Measurements from ENCODE around the gene OR6C4. TPM values are rescaled to one million over a fixed set of nuclear protein-coding genes. Genes with fewer than 3 reads are reported as not detected.
"Not testable (repeated sequence)": the region's sequence is repeated elsewhere in the genome, so short reads cannot be mapped to it uniquely, and the experiment has no call there.

OR6C4 gene
- not detected in 2 replicates for total RNA-seq (2014; rRNA removed)
- not detected for polyA plus RNA-seq (2012)

- DNase-seq (ENCODE audit: low read depth) = no peak
These were observed at the start of gene OR6C4 for GRCh38 chr12:55549302-55549701. OR6C4 (plus strand) TSS chr12:55549602; CDS start chr12:55551227, 1,625 bp downstream.

DNA sequence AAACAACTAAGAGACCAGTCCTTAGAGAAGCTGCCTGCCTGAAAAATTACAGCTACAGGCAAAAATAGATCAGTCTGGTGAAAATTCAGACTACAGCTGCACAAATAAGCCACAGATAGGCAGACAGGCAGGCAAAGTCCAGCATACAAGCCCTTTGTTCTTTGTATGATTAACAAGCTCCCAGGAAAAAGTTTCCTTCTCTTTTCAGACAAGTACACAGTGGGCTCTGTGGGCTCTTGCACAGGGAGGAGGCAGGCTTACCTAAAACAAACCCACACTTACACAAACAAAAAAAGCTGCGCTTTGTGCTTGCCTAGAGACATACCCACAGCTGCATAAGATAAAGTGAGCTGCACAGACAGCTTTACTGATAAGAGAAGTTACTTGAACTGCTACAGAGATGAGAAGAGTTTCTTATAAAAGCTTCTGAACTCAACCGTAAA lies 49.6 kb upstream of the OR6C4 start:
- DNase-seq (ENCODE audit: low read depth) = no peak

GRCh38 chr12:55501601-55502000 lies 47.8 kb upstream of the OR6C4 start:
- no peak for DNase-seq (ENCODE audit: low read depth)

- no peak for DNase-seq (ENCODE audit: low read depth)
These were observed 33.7 kb upstream of the OR6C4 start for GRCh38 chr12:55515696-55516095.

GRCh38 chr12:55516391-55516790 lies 33.0 kb upstream of the OR6C4 start:
- DNase-seq (ENCODE audit: low read depth) = no peak

GRCh38 chr12:55548235-55548634 lies 1.2 kb upstream of the OR6C4 start:
- not testable (repeated sequence) for DNase-seq (ENCODE audit: low read depth)

DNA sequence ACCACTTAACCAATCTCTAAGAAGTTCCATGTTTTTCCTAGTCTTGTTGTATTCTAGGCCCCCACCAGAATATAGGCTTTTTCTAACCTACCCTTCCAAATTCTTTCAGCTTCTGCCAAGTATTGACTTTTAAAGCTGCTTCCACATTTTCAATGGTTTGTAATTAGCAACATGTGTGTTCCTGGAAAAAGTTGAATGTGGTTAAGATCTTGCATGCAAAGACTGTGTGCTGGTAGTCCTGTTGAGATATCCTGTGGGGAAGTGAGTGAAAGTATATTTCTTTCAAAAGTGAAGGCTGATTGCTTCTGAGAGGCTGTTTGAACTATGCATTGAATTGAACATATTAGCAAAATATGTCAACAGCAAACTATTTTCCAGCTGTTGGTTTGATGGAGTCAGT lies 646 bp upstream of the OR6C4 start:
- no peak for DNase-seq (ENCODE audit: low read depth)

DNA sequence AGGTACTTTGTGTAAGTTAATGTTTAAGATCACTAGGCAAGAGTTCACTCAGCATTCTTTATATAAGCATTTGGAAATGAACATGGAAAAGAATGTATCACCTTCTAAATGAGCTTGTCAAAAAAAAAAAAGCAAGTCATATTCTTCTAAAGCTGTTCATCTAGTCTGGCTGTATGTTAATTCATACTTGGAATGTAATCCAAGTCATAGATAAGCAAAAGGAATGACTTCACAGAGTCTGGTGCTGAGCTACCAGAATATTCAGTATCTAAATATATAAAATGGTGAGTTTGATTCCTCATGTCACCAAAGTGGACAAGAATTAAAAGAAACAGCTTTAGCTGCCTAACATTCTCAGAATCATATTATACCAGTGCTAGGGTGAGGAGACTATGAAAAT lies 4.9 kb downstream of the OR6C4 start:
- no peak for DNase-seq (ENCODE audit: low read depth)

- not testable (repeated sequence) for DNase-seq (ENCODE audit: low read depth)
These were observed 20.7 kb downstream of the OR6C4 start for GRCh38 chr12:55570060-55570459.

DNA sequence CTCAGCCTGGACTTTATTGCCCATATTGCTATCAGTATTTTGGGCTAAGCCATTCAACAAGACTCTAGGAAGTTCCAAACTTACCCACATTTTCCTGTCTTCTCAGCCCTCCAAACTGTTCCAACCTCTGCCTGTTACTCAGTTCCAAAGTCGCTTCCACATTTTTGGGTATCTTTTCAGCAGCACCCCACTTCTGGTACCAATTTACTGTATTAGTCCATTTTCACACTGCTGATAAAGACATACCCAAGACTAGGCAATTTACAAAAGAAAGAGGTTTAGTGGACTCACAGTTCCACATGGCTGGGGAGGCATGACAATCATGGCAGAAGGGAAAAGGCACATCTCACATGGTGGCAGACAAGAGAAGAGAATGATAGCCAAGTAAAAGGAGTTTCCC lies 21.3 kb downstream of the OR6C4 start:
- not testable (repeated sequence) for DNase-seq (ENCODE audit: low read depth)

GRCh38 chr12:55572168-55572567 lies 22.8 kb downstream of the OR6C4 start, which contains the start of gene OR2AP1:
OR2AP1 (plus strand) TSS chr12:55572468; CDS start chr12:55574415, 1,947 bp downstream.
- DNase-seq (ENCODE audit: low read depth) = no peak

DNA sequence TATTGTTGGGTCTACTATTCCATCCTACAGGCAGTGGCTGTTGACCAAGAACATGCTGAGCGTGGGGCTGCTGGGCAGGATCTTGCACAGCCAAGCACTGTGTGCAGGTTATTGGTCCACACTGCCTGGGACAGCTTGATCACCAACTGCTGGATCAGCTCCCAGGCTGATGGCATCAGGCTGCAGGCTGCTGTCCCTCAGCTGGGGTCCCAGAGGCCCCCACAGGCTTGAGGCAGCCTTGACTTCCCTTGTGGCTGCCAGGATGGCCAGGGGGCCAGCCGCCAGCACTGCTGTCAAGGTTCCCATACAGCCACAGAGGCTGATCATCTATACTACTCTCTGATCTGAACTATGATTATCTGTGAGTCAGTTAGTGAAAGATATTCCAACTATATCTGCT lies 32.7 kb downstream of the OR6C4 start:
- no peak for DNase-seq (ENCODE audit: low read depth)

- DNase-seq (ENCODE audit: low read depth) = no peak
These were observed 36.4 kb downstream of the OR6C4 start for GRCh38 chr12:55585817-55586216.

DNA sequence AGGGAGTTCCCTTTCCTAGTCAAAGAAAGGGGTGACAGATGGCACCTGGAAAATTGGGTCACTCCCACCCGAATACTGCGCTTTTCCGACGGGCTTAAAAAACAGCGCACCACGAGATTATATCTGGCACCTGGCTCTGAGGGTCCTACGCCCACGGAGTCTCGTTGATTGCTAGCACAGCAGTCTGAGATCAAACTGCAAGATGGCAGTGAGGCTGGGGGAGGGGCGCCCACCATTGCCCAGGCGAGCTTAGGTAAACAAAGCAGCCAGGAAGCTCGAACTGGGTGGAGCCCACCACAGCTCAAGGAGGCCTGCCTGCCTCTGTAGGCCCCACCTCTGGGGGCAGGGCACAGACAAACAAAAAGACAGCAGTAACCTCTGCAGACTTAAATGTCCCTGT lies 40.8 kb downstream of the OR6C4 start:
- not testable (repeated sequence) for DNase-seq (ENCODE audit: low read depth)

Other genes starting within 250 kb of the OR6C4 start
- gene OR6C1, start 235.3 kb upstream of the OR6C4 start, total RNA-seq (2014; rRNA removed) = not detected in 2 replicates
- not detected in 2 replicates for gene OR6C3, start 218.9 kb upstream of the OR6C4 start, total RNA-seq (2014; rRNA removed)
- not detected in 2 replicates for gene OR6C75, start 186.6 kb upstream of the OR6C4 start, total RNA-seq (2014; rRNA removed)
- gene OR6C65, start 149.1 kb upstream of the OR6C4 start, total RNA-seq (2014; rRNA removed) = not detected in 2 replicates
- not detected in 2 replicates for gene OR6C76, start 123.3 kb upstream of the OR6C4 start, total RNA-seq (2014; rRNA removed)
- gene OR6C2, start 105.5 kb upstream of the OR6C4 start, total RNA-seq (2014; rRNA removed) = not detected in 2 replicates
- not detected in 2 replicates for gene OR6C70, start 79.5 kb upstream of the OR6C4 start, total RNA-seq (2014; rRNA removed)
- gene OR6C68, start 57.2 kb upstream of the OR6C4 start, total RNA-seq (2014; rRNA removed) = not detected in 2 replicates
- gene OR2AP1, start 22.9 kb downstream of the OR6C4 start, total RNA-seq (2014; rRNA removed) = not detected in 2 replicates
- not detected in 2 replicates for gene OR10P1, start 87.3 kb downstream of the OR6C4 start, total RNA-seq (2014; rRNA removed)
- 135 and 217 TPM in 2 replicates for gene ITGA7, start 158.3 kb downstream of the OR6C4 start, total RNA-seq (2014; rRNA removed)
- 118 and 135 TPM in 2 replicates for gene BLOC1S1, start 166.4 kb downstream of the OR6C4 start, total RNA-seq (2014; rRNA removed)
- gene RDH5, start 170.8 kb downstream of the OR6C4 start, total RNA-seq (2014; rRNA removed) = 147 and 216 TPM in 2 replicates
- 2,065 and 2,281 TPM in 2 replicates for gene CD63, start 179.4 kb downstream of the OR6C4 start, total RNA-seq (2014; rRNA removed)
- gene GDF11, start 193.5 kb downstream of the OR6C4 start, total RNA-seq (2014; rRNA removed) = 10.0 and 17.3 TPM in 2 replicates